HFFc6 (cell line): ENCODE measurements around the gene B4GALT6. TPM values are rescaled to one million over a fixed set of nuclear protein-coding genes. Genes with fewer than 3 reads are reported as not detected.
"Not testable (repeated sequence)": the region's sequence is repeated elsewhere in the genome, so short reads cannot be mapped to it uniquely, and the experiment has no call there.

Experiments used
- DNase-seq: peaks from one replicate; pipeline ENCODE4 v3.0.0-alpha.2; 2018
- H3K27ac Mint-ChIP-seq: 2 replicates; pipeline ENCODE4 v1.8.0; 2020; ENCODE audit warnings: mild to moderate bottlenecking, mixed read lengths
- H3K27me3 Mint-ChIP-seq: 2 replicates; pipeline ENCODE4 v1.8.0; 2021; ENCODE audit warnings: mild to moderate bottlenecking, moderate library complexity, mixed read lengths; ENCODE audit not compliant: insufficient read depth
- H3K36me3 Mint-ChIP-seq: 2 replicates; pipeline ENCODE4 v1.8.0; 2021; ENCODE audit warnings: low read depth, mixed read lengths
- H3K4me1 Mint-ChIP-seq: 2 replicates; pipeline ENCODE4 v1.8.0; 2020; ENCODE audit warnings: low read depth, mixed read lengths
- H3K4me3 Mint-ChIP-seq: 2 replicates; pipeline ENCODE4 v1.8.0; 2020; ENCODE audit warnings: mild to moderate bottlenecking, moderate library complexity, mixed read lengths
- H3K9me3 Mint-ChIP-seq: 2 replicates; pipeline ENCODE4 v1.8.0; 2020; ENCODE audit warnings: mild to moderate bottlenecking, mixed read lengths
- long read RNA-seq: library from polyadenylated mRNA; unstranded; transcript quantifications from one replicate; pipeline ENCODE4 v2.0.0, GENCODE V29; 2019
- total RNA-seq, 6 experiments: library from RNA; stranded (reverse); fragmentation: NEBNext Ultra II Directional; extraction: Animal tissue kit (Norgen Biotek cat#: 25700); gene quantifications; 2 replicates in 1 of 6; 3 replicates in 5 of 6; pipeline ENCODE4 v1.2.3, GENCODE V29; 2021
- TF ChIP-seq, protein P1 (sequence below): fragments of 200-600 bp; sonication (generic); IDR thresholded peaks from 2 replicates; pipeline ENCODE4 v1.5.0; 2021; ENCODE audit warnings: antibody characterized with exemption, mild to moderate bottlenecking

Gene B4GALT6, protein sequence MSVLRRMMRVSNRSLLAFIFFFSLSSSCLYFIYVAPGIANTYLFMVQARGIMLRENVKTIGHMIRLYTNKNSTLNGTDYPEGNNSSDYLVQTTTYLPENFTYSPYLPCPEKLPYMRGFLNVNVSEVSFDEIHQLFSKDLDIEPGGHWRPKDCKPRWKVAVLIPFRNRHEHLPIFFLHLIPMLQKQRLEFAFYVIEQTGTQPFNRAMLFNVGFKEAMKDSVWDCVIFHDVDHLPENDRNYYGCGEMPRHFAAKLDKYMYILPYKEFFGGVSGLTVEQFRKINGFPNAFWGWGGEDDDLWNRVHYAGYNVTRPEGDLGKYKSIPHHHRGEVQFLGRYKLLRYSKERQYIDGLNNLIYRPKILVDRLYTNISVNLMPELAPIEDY
- not detected for total RNA-seq
- long read RNA-seq = 0 reads

DNA sequence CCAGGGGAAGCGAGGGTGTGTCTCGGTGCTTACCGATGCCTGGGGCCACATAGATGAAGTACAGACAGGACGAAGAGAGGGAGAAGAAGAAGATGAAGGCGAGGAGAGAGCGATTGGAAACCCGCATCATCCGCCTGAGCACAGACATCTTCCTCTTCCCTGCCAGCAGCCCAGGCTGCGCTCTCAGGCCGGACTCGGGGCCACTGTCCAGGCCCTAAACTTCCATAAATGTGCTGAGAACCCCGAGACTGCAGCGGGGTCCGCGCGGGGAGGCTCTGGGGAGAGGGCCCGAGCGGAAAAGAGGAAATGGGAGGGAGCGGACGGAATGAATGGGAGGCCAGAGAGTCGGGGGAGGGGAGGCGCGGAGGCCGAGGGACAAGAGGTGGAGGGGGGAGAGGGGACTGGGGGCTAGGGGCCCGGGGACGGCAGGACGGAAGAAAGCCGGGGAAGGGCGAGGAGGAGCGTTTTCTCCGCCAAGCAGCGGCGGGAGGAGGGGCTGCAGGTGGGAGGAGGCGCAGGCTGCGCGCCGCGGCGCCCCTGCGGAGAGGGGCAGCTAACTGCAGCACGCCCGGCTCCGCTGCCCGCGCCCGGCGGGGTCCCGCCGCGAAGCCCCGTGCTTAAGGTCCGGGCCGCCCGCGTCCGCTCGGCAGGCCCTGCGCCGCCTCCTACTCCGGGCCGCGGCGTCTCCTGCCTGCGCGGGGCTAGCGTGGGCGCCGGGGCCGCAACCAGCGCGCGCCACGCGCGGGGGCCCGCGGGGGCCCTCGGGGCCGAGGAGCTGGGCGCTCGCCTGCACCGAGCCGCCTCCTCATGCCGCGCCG is at the start of gene B4GALT6:
B4GALT6 (minus strand) TSS at position 303 of the 818 bp plus-strand sequence; CDS start at position 148, 155 bp downstream.
- H3K9me3 Mint-ChIP-seq = peaks cover 12% of the 10 kb centered on the region
- no peak for DNase-seq
- TF ChIP-seq, protein P1, sequence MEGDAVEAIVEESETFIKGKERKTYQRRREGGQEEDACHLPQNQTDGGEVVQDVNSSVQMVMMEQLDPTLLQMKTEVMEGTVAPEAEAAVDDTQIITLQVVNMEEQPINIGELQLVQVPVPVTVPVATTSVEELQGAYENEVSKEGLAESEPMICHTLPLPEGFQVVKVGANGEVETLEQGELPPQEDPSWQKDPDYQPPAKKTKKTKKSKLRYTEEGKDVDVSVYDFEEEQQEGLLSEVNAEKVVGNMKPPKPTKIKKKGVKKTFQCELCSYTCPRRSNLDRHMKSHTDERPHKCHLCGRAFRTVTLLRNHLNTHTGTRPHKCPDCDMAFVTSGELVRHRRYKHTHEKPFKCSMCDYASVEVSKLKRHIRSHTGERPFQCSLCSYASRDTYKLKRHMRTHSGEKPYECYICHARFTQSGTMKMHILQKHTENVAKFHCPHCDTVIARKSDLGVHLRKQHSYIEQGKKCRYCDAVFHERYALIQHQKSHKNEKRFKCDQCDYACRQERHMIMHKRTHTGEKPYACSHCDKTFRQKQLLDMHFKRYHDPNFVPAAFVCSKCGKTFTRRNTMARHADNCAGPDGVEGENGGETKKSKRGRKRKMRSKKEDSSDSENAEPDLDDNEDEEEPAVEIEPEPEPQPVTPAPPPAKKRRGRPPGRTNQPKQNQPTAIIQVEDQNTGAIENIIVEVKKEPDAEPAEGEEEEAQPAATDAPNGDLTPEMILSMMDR = no peak
- 0 out of 2 replicates have a peak, but pooled peaks cover 5% of the 10 kb centered on the region for H3K36me3 Mint-ChIP-seq
- H3K27ac Mint-ChIP-seq = no peak within 1 kb of the TSS
- H3K27me3 Mint-ChIP-seq = peaks cover 3% of the 10 kb centered on the region
- H3K4me1 Mint-ChIP-seq = no peaks in the 10 kb centered on the region
- no peak within 1 kb of the TSS for H3K4me3 Mint-ChIP-seq

DNA sequence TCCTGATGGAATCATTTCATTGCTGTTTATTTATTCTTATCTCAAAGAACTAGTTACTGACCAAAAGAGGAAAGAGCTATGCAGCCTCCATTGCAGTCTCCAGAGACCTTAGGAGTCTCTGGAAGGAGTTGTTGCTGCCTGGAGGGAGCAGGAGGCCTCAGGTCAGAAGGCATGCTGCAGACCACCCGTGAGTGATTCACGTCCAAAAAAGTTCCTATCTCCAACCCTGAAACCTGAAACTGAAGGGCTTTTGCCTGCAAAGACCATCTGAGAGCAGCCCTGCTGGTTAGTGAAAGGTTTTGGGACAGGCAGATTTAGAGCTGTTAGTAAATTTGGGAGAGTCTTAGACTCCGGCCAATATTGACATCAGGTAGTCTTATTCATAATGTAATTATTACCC is 47.2 kb upstream of the B4GALT6 start:
- Mint-ChIP-seq H3K36me3 (no peaks in the 10 kb centered on the region), H3K9me3 (peaks cover 4% of the 10 kb centered on the region; the same call in 1 of the 2 replicates), H3K4me1 (no peaks in the 10 kb centered on the region), H3K4me3 (no peak overlapping the region), H3K27me3 (peaks cover 3% of the 10 kb centered on the region), H3K27ac (no peak overlapping the region)
- no peak for DNase-seq
- TF ChIP-seq, protein P1 = no peak

DNA sequence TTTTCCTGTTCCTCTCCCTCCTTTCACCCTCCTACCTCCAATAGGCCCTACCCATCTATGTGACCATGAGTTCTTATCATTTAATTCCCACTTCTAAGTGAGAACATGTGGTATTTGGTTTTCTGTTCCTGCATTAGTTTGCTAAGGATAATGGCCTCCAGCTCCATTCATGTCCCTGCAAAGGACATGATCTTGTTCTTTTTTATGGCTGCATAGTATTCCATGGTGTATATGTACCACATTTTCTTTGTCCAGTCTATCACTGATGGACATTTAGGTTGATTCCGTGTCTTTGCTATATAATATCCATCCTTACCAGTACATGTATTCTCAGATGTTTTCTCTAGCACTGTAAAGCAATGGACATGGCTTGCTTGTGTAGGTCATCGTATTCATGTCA is 44.8 kb upstream of the B4GALT6 start:
- not testable (repeated sequence) for H3K4me1 Mint-ChIP-seq, H3K4me3 Mint-ChIP-seq, DNase-seq

DNA sequence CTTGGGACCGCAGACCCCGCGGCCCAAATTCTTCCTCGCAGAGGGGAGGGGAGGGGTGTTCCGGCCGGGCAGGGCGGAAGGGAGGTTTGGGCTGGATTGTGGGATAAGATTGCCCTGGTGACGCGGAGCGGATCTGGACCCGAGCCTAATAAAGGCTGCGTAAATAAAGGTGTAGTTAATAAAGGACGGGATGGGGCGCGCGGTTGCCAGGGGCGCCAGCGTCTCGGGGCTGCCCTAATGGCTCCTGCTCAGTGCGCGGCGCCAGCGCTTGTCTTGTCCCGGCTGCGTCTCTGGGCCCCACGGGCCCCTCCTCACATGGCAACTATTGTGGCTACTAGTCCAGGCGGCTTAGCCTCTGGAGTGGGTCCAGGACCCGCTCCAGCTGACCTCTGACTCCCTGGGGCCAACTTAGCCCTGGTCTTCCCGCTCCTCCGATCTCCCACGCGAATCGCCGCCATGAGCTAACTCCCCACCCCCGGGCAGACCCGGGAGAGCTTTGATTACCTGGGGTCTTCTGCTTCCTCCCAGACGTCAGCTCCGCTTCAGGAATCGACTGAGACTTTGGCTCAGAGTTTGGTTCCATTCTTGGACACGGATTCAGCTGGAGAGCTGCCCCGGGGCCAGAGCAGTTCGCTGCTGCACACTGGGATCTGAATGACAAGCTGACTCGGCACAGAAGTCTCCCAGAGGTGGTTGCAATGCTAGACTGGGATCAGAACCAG is 39.8 kb upstream of the B4GALT6 start:
- no peaks in the 10 kb centered on the region for H3K36me3 Mint-ChIP-seq
- peaks cover 5% of the 10 kb centered on the region; the same call in 1 of the 2 replicates for H3K9me3 Mint-ChIP-seq
- H3K27me3 Mint-ChIP-seq = peaks cover 12% of the 10 kb centered on the region
- no peak for DNase-seq
- H3K4me1 Mint-ChIP-seq = no peaks in the 10 kb centered on the region
- H3K27ac Mint-ChIP-seq = no peak overlapping the region
- TF ChIP-seq, protein P1 = no peak
- H3K4me3 Mint-ChIP-seq = peak overlapping the region; percentile 68

More for the DNA sequence above, 44.8 kb upstream of the B4GALT6 start:
- H3K27me3 Mint-ChIP-seq, H3K27ac Mint-ChIP-seq, H3K36me3 Mint-ChIP-seq, H3K9me3 Mint-ChIP-seq: not testable (repeated sequence)

DNA sequence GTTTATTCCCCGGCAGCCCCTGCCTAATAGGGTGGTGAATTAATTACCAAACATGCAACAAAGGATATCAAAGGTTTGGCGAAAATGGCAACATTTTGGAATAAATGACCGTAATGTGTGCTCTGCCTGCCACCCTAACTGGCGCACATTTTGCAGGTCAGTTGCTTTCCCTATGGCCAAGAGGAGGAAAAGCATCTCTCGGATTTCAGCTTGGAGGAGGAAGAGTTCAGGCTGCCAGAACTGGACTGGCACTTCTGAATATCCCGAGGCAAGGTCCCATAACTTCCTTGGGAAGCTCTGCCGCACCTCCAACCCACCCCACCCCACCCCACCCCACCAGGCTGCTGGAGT is 39.2 kb upstream of the B4GALT6 start:
- DNase-seq = no peak
- no peak overlapping the region for H3K4me3 Mint-ChIP-seq
- H3K27me3 Mint-ChIP-seq = peaks cover 12% of the 10 kb centered on the region

More for the DNA sequence above, 39.2 kb upstream of the B4GALT6 start:
- Mint-ChIP-seq H3K36me3 (no peaks in the 10 kb centered on the region), H3K4me1 (no peaks in the 10 kb centered on the region), H3K9me3 (peaks cover 8% of the 10 kb centered on the region; the same call in 1 of the 2 replicates), H3K27ac (no peak overlapping the region)
- TF ChIP-seq, protein P1 = no peak
